H1 (cell line): ENCODE results near the gene API5. TPM values are rescaled to one million over a fixed set of nuclear protein-coding genes. Genes with fewer than 3 reads are reported as not detected.

Experiments
- polyA plus RNA-seq, 7 experiments: library from polyadenylated mRNA; depleted of rRNA in 3 of 7; stranded (reverse) in 5 of 7; unstranded in 2 of 7; fragments of >200 nt in 5 of 7; fragments of 200-250 nt in 2 of 7; gene quantifications; 1 replicate in 5 of 7; 2 replicates in 1 of 7; 4 replicates in 1 of 7; pipeline versions ENCODE4 v1.2.1 to v1.2.3, GENCODE V29; 2011 to 2013; ENCODE audit warnings: missing spikeins in 2 of 7, mixed read lengths in 2 of 7
- total RNA-seq: library from RNA; stranded (reverse); fragmentation: NEBNext Ultra II Directional; extraction: Animal tissue kit (Norgen Biotek cat#: 25700); gene quantifications from 2 replicates; pipeline ENCODE4 v1.2.1, GENCODE V29; 2021
- TF ChIP-seq, protein P1 (sequence below): IDR thresholded peaks from 2 replicates; pipeline ENCODE4 v1.6.1; 2011; ENCODE audit warnings: low read depth, mild to moderate bottlenecking, low read length; ENCODE audit not compliant: insufficient read depth

The API5 gene
- total and polyA plus RNA-seq, 2 of the 8 experiments (the other 6 are each of a cell fraction or from before 2014, with no cell fraction given) = 39.1 to 155 TPM

GRCh38 chr11:43354311-43354710 lies 42.5 kb downstream of the API5 start (continued):
- TF ChIP-seq, protein P1, sequence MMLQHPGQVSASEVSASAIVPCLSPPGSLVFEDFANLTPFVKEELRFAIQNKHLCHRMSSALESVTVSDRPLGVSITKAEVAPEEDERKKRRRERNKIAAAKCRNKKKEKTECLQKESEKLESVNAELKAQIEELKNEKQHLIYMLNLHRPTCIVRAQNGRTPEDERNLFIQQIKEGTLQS = no peak
